COLO668 (cell line): ENCODE measurements around the gene TIMM8A.
A peak's percentile ranks its signal among the peaks of the same experiment; 100 is the strongest.

Experiments
- DNase-seq: peaks from one replicate; lab custom pipeline; 2025; ENCODE audit not compliant: unreplicated experiment; lab: John Stamatoyannopoulos, UW

Gene TIMM8A, protein sequence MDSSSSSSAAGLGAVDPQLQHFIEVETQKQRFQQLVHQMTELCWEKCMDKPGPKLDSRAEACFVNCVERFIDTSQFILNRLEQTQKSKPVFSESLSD

DNA sequence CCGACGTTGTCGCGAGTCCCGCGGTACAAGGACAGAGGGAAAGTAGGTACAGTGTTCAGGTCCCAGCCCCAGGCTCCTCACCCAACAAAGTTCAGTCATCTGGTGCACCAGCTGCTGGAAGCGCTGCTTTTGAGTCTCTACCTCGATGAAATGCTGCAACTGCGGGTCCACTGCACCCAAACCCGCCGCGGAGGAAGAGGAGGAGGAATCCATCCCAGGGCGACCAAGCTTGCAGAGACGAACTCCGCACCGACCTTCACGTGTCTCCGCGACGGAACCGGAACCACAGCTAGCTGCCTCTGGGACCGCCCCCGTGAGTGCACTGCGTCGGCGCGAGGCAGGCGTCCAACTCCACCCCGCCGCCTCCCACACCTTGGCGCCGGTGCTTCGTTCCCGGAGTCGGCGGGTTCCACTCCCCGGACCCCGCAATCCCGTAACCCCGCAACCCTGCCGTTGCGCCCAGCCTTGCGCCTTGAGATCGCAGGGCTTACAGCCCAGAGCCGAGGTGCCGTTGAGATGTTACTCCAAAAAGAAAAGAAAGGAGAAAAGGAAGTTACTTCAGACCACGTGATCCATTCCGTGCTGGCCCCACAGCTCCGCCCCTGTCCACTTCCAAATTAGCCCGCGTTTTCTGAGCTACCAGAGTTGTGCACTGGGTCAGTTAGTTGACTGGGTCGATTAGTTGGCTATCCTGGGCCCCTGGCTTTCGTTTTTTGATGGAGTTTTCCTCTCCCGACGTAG lies at the start of gene TIMM8A:
Gene TIMM8A (minus strand): TSS at position 291 of the 741 bp plus-strand sequence. CDS start 78 bp downstream, at position 213.
- DNase-seq: peak; percentile 83

DNA sequence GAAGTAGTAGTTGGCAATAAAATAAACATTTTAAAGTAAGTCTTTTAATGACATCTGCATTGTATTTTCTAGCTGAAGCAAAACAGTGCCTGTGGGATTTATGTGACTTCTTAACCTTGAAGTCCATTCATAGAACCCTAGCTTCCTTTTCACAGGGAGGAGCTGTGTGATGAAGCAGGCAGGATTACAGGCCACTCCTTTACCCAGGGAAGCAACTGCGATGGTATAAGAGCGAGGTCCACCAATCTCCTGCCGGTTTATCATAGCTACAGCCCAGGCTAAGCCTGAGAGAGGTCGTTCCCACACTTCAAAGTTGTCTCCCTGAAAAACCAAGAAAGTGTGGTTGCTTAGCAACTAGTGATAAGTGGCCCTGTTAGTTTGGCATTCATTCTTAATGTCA lies 49.2 kb upstream of the TIMM8A start:
- DNase-seq: no peak

DNA sequence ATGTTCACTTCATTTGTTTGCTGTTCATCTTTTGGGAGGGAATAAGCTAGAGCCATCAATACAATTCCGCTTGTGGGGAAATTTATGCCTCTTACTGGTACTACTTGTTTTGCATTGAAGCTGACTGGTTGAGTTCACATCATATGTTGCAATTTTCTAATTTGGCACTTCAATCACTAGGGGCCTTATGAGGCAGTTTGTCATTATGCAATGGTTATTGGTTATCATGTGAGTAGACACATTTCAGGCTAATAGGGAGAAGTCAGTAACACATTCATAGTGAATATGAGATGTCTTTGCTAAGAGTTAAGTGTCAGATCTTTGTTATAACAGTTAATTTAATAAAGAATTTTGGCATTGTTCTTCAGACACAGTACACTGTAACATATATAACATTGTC lies 47.2 kb upstream of the TIMM8A start:
- DNase-seq: no peak

DNA sequence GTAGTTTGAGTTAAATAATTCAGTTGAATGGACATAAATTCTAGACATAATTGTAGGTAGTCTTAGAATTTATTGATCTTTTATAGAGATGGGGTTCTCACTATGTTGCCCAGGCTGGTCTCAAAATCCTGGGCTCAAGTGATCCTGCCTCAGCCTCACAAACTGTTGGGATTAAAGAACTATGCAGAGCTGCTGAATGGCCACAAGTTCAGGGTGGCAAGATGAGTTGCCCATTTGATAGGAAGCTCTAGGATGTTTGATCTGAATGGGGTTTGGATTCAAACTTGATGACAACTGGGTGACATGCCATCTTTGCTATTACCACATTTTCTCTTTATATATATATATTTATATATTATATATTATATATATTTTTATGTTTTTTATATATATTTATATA lies 45.8 kb upstream of the TIMM8A start:
- DNase-seq: no peak

DNA sequence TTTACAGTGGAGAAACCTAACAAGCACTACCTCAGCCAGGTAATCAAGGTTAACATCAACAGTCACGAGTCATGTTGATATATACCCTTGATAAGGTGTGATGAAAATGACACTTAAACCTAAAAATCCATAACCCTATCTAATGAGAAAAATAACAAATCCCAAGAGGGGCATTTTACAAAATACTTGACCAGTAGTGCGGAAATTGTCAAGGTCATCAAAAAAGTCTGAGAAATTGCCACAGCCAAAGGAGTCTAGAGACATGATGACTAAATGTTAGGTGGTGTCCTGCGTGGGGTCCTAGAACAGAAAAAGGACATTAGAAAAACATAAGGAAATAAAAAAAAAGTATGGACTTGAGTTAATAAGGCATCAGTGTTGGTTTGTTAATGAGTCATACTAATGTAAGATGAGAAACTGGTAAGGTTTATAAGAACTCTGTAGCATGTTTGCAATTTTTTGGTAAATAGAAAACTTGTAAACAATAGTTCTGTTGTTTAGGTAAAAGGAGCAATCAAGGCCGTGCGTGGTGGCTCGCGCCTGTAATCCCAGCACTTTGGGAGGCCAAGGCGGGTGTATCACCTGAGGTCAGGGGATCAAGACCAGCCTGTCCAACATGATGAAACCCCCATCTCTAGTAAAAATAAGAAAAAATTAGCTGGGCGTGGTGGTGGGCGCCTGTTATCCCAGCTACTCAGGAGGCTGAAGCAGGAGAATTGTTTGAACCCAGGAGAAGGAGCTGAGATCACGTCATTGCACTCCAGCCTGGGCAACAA lies 45.2 kb upstream of the TIMM8A start:
- DNase-seq: no peak

DNA sequence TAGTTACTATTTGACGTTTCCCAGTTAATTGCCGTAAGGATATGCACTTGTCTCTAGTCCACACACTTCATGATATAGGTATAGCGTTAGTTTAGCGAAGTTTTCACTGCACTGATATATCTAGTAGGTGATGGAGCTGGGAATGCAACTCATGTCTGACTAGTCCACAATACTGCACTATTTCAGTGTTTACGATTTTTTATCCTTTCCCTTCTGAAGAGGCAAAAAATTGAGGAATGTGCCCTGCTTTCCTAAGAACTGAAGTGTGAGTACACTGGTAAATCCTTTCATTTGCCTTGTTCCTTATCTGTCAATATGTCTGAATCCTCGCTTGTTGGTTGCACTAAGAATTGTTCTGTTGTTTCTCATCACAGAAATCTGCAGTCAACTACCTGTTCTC lies 43.3 kb upstream of the TIMM8A start:
- no peak for DNase-seq

DNA sequence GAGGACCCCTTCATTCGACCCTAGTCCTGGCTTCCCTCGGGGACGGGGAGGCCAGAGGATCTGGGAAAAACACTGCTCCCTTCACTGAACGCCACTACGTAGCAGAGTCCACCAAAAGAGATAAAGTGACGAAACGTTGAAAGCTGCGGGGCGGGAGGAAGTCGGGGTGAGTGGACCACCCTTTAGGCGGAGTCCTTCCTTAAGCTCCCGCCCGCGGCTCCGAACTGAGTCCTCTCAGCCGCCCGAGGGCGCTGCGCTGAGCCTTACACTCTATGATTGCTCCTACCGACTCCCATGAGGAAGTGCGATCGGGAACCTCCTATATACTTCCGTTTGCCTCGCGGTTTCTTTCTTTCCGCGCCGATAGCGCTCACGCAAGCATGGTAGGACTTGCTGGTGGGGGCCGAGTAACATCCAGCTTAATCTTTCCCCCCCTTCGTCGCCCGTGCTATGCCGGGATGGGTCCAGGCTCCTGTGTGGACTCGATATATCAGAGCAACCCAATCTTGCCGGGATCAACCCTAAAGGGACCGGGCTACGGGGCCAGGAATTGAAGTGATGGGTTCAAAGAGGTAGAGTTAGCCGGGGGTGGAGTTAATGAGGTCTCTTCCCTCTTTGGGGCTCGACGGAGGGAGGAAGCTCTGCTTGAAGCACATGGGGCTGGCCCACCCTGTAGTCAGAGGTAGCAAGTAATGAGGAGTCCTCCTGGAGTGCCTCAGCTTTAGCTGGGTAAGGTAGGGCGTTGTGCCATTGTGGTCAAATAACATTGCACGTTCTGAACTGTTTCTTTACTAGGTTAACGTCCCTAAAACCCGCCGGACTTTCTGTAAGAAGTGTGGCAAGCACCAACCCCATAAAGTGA lies 42.4 kb upstream of the TIMM8A start, which contains the start of gene RPL36A:
Gene RPL36A (plus strand): TSS at position 348 of the 862 bp plus-strand sequence. CDS start 33 bp downstream, at position 381.
- DNase-seq: peak; percentile 89

DNA sequence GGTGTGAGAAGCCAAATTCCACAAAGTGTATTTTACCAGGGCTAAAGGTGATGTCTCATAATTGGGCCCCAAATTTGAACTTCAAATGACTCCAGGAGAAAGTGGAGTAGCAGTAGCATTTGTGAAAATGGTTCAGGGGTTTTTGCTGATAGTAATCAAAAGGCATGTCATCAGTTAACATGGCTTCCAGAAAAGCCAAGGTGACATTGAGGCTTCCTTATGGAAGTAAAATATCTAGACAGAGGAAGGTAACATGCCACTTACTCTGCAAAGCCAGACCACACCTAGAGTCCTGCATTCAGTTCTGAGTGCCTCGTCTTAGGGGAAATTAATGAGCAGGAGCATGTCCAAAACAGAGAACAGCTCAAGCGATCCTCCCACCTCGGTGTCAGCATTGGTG lies 40.1 kb upstream of the TIMM8A start:
- no peak for DNase-seq

DNA sequence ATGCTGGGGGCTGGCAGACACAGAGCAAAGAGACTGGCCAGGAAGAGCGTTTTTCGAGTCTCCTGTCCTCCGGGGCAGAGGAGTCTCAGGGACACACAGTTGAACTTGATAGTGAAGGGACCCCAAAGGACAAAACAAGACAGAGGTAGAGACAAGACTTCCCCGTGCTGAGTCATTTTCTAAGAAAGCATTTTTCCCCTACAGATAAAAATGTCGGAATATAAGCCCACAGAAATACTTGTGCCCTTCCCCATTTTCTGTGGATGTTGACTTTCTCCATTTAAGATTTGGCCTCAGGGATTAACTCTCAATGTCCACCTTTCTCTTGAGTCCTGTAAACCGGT lies 38.0 kb upstream of the TIMM8A start:
- no peak for DNase-seq

DNA sequence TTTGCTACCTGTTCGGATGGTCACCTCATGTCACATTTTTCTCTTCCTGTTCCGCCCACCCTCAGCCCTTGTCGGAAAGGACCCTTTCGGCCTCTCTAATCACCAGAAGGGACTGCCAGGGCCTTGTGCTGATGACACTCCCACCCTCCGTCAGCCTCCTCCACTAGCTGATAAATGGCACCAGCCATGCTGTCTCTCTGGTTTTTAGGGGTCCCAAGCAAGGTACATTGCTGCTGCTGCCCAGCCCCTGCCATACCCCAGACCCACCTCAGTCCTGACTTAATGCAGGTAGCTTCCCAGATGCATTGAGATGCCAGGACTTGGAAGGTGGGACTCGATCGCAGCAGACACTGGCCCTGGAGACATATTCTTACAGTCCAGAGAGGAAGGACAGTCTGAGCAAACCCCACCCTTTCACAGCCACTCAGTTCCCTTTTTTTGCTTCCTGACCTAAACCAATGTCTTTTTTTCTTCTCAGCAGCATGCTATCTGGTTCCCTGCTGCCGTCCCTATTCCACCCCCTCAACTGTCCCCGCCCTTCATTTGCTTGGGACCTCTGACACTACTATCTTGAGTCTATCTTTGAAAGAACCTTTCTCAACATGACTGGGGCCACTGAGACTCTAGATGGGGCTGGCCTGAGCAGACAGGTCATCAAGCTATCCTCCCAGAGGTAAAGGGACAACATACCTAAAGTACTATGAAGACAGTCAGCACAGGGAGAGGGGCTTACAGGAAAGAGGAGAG lies 37.4 kb upstream of the TIMM8A start, which contains the start of gene BTK:
Gene BTK (minus strand): TSS at position 397 of the 747 bp plus-strand sequence. CDS start 10,907 bp downstream, outside the sequence.
- DNase-seq: no peak

DNA sequence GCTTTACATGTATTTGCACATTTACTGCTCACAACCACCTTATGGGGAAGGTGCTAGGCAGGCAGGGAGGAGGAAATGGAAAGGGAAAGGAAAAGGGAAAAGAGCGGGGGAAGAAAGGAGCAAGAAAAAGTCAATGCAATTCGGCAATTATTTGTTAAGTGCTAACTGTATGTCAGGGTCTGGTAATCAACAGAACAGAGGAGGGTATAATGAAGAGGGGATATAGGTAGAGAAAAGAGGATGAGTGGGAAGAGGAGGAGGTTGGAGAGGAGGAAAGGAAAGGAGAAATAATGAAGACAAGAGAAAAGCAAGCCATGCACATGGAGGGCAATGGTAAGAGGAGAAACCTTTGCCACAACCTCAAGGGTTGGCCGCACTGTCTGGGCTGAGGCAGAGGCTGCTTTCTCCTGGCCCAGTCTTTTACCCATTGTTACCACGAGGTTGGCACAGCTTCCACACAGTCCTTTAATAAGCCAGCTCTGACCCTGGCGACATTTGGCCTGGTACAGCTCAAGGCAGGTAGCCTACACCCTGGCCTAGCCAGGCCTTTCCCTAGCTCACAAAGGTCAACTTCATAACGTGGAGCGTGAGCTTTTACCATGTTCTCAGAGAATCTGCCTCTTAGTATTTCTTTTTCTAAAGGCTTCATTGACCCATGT lies 36.6 kb upstream of the TIMM8A start:
- DNase-seq: no peak

DNA sequence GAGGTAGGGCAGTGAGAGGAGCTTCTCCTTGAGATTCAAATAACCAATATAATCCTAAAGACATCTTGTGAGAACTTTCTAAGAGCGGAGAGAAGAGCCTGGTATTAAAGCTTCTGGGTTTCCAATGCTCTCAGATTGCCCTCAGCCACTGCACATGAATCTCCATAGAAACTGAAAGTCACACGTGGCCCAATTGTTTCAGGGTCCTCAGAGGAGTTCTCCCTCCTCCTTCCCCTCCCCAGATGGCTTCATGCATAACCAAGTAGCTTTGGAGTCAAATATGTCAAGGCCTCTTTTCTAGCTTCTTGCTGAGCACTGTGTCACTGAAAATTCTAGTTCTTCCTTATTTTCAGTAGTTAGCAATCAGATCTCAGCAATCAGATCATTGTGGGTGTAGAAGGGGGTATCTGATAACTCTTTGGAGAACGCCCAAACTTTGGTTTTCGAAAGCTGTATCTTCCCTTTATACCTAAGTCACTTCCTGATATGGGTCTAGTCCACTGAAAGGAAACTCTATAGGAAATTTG lies 35.2 kb upstream of the TIMM8A start:
- no peak for DNase-seq

DNA sequence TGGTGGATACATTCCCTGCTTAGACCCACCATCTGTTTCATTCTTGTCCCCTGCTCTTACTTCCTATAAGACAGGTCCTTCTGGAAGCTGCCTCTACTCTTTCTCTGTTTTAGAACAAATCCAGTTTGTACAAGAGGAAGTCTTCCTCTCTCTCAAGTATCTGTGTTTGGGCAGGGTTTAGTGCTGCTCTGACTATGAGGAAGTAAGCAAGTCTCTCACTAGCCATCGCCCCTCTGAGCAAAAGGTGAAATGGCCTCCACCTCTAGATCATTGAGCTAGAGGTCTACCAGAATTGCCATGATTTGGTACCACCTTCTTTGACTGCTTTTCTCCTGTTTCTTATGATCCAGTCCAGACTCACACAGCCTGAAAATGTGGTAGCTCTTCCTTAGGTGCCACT lies 29.0 kb upstream of the TIMM8A start:
- DNase-seq: no peak

DNA sequence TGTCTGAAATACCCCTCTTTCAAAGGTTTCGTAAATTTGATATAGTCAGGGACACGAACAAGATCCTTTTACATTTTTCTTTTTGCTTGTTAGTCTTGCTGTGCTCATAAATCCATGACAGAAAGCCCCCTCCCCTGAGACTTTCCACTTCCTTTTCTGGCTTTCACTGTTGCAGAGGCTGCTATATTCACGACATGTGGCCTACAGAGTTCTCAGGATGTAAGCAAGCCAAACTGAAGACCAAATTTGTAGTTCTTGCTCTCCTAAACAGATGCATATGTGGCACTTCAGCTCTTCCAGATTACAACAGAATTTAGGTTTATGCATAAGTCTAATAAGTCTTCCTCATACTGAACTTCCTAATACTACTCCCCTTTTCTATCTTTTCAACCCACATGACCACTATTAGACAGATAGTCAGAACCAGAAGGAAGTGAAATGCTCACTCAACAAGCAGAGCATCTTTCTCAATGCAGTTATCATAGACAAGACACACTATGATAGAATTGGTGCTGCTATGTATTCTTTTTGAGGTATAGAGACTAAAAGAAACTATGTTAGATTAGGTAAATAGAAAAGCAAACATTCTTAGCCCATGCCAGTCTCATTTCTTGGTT lies 22.5 kb upstream of the TIMM8A start:
- no peak for DNase-seq

DNA sequence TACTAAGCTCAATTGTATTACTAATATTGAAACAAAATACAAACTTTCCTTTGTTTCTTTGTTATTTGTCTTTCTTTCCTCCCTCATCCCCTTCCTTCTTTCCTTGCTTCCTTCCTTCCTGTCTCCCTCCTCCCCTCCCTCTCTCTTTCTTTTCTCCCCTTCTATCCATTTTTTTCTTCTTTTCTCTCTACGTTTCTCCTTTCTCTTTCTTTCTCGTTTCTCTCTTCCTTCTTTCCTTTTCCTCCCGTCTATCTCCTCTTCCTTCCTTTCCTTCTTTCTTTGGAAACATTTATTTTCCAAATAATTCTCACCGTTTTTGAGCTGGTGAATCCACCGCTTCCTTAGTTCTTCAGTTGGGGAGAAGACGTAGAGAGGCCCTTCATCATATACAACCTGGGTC lies 21.1 kb upstream of the TIMM8A start:
- no peak for DNase-seq

DNA sequence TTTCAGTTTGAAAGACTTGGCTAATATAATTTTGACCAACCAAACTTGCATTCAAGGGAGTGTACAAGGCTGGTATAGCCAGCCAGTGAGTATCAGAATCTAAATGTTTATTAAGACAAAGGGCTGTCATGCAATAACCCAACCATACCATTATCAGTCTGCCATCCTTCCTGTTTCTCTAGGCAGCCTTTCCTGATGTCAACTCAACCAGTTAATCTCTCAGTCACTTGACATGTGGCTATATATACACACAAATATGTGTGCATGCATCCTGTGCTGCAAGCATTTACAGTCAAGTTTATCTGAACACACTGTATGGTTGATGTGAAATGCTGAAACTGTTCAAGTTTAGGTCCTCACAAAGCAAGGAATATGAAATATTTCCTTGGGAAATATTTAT lies 20.3 kb upstream of the TIMM8A start:
- DNase-seq: no peak

DNA sequence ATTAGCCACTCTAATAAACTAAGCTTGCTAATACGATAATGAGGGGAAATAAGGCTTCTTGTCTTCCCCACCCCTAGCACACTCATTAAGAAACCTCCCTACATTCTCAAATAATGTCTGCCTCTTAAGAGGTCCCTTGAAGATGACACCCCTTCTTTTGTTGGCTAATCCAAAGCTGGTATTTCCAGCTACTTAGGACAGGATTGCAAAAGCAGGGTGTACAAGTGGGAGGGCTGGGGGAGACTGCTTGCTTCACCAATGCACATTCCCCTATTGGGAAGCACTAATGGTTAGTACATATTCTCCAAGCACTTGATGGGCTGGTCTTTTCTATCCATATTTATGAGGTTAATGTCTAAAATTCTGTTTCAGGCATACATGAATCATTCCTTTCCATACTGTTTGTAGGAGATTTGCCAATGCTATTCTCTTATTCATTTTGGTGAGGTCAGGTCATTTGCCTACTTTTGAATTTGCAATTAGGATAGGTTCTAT lies 16.8 kb upstream of the TIMM8A start:
- no peak for DNase-seq

DNA sequence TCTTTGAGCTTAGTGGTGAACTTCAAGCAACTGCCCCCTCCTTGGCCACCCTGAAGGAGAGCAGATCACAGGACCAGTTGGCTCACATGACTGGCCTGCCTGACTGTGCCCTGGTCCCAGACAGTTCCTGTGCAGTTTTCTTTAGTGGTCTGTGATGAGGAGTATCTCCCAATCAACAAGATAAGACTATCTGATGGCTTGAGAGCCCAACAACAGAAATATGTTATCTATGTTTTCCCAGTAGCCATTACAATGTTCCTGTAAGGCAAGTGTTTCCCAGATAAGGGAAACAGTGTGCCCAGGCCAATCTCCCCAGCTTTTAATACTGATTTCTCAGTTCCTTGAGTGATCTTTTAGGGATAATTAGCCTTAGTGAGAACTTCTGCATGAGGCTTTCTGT lies 14.2 kb upstream of the TIMM8A start:
- no peak for DNase-seq

DNA sequence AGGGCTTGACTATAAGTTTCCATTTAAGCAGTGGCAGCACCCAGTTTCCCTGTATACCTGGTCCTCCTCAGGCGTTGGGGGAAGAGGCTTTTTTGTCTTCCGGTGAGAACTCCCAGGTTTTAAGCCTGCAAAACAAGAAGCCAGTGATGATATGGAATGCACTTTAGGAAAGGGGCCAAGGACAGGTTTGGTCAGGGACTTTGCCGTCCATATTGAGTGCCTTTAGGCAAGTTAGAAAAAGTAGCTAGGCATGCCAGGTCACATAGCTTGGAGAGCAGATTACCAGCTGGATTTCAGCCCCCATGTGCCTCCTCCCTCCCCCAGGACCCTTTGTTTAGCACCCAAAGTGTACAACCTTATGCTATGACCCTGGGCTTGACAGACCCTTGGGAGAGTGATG lies 13.6 kb upstream of the TIMM8A start:
- DNase-seq: no peak
